ENCODE data around the gene E2F1.

Gene E2F1

DNA sequence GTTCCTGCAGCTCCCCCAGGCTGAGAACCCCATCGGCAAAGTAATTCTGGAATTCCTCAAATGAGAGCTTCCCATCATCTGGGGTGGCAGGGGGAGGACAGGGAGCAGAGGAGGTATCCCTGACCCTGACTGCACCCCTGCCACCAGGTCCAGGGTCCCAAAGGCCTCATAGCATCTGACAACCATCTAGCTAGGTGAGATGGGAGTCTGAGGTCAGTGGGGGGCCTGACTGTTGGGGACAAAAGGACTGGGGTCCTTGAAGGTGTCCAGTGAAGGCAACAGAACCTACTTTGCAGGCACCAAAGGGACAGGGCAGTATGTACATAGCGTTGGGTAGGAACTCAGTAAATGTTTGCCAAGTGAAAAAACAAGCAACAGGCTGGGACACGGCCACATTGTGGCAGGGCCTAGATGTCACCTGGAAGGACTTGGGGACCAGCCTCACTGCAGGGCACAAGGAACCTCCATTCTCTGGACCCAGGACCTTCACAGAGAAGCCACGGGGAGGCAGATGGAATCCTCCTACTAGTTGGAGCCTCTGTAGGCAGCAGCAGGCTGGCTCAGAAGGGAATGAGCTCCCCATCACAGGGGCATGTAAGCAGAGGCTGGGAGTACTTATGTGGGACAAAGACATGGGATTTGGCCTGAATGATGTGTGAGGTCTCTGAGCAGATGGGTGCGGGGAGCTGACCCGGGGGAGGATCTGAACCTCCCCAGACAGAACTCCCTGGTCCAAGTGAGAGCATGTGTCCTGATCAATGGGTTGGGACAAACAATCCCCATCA is 15.3 kb downstream of the E2F1 start:
- no peak for DNase-seq

DNA sequence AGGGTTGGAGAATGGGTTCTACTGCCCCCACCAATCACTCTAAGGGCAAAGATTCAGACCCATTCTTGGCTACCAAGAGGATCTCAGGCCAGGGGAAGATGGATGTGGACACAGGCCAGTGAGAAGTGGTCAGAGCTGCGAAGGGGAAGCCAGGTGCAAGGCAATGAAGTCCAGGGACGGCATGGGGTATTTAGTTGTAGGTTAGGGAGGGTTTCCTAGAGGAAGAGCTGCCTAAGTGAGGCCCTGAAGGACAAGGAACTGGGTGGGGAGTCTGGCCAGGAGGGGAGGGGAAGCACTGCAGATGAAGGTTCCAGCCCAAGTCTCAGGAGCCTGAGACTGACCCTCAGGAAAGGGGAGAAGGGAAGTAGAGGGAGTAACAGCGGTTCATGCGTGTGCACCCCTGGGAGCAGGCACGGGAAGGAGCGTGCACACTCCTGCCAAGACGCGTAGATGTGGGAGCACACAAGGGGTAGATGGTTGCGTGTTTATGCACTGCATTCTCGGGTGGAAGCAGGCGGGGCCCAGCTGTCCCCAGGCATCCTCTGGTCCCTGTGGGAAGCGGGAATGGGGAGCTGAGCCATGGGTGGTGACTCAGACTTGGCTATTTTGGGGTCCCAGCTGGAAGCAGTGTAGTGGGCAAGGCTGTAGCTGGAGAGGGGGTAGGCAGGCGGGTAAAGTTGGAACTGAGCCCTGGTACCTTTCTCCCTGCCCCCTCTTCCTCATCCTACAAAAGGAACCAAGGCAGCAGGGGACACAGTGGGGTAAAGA is 16.1 kb downstream of the E2F1 start:
- DNase-seq: no peak

DNA sequence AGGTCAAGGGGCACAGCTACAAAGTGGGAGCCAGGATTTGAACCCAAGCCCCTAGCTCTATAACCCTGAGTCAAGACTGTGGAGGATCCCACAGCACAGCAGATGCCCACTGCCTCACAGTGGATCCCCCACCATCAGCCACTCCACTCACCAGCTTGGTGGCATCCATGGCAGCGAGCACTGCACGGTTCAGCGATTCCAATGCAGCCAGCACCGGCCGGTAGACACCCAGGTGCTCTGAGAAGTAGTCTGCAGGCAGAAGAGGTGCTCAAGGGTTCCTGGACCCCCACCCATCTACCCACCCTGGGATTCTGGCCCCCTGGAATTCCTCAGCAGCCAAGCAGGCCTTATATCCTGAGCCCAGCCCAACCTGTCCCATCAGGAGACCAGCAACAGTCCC is 17.0 kb downstream of the E2F1 start:
- DNase-seq: no peak

DNA sequence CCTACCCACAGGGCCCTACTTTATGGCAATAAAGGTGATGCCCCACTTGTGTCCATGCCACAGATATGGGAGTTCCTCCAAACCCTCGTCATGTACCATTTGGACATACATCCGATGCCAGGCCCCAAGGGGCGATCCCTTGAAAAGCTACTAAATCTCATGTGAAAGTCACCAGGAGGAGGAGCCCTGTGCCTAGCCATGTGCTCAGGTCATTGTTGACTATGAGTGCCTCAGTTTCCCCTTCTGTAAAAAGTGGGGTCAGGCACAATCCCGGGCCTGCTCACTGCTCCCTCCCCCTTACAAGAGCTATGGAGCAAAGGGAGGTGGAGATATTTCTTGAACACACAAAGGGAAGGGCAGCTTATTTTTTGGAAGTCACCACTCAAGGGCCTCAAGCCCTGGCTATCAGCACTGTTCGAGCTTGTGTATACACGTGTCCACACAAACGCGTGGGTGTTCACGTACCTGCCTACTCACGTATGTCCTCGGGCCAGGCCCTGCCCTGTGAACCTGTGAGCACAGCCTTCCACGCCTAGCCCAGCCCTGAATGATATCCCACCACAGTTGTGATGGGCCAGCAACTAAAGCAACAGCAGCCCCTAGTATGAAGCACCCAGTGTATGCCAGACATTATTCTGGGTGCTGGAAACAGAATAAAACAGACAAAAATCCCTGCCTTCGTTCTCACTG is 17.6 kb downstream of the E2F1 start:
- no peak for DNase-seq

DNA sequence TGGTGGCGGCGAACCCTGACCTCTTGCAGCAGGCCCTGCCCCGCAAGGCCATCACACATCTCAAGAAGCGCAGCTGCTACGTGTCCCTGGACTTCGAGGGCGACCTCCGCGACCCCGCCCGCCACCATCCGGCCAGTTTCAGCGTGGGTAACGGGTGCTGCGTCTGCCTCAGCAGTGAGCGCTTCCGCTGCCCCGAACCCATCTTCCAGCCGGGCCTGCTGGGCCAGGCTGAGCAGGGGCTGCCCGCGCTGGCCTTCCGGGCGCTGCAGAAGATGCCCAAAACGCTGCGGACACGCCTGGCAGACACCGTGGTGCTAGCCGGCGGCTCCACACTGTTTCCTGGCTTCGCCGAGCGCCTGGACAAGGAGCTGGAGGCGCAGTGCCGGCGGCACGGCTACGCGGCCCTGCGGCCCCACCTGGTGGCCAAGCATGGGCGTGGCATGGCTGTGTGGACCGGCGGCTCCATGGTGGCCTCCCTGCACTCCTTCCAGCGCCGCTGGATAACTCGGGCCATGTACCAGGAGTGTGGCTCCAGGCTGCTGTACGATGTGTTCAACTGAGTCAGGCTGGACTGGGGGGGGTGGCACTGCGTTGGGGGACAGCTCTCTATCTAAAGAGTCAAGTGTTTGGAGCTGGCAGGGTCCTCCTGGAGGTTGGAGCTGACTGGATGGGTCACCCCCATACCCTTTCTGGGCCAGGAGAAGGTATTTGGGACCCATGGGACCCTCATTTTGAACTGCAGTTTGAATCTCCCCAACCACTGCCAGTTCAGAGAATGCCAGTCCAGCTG is 18.3 kb downstream of the E2F1 start:
- DNase-seq: no peak

DNA sequence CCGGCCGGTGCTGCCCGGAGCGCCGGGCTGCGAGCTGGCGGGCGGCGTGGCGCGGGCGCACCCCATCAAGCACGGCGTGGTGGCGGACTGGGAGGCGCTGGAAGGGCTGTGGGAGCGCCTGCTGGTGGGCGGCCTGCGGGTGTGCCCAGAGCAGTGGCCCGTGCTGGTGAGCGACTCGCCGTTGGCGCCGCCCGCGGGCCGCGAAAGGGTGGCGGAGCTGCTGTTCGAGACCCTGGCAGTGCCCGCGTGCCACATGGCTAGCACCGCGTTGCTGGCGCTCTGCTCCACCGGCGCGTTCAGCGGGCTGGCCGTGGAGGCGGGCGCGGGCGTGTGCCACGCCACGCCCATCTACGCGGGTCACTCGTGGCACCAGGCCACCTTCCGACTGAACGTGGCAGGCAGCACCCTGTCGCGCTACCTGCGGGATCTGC is 18.9 kb downstream of the E2F1 start:
- DNase-seq: no peak

DNA sequence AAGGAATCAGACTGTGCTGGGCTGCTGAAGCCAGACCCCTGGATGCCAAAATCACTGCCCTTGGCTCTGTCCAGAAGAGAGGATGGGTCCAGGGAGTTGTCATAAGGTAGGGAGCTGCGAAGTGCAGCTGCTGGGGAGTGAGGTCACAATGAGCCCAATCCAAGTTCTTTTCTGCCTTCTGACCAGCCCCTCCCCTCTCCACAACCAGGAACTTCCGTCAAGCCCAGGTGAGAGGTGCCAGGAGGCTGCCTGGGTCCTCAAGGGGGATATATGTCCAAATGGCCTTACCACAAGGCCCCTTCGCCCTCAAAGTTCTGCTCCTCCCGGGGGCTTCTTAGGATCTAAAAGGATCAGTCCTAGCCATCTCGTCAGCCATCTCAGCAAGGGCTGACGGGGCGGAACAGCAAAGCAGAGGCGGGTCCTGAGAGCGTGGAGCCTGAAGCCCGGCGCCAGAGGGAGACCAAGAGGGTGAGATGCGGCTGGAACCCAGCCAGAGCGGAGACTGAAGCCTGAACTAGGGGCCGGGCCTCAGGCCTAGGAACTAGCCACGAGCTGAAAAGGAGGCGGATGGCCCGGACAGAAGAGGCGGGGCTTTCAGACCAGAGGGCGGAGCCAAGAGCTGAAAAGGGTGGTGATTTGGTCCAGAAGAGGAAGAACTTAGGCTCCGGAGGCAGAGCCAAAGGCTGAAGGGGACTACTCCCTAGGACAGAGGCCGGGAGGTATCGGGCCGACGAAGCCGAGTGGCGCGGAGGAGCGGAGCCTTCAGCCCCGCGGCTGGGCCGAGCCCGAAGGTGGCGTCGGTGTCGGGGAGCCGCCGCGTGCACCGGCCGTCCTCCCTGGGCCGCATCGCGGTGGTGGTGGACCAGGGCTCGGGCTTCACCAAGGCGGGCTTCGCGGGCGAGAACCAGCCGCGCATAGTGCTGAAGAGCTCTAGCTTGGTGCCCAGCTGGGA is 19.6 kb downstream of the E2F1 start, which contains the start of gene ACTL10:
Gene ACTL10 (plus strand): TSS at position 651 of the 952 bp plus-strand sequence. CDS start 555 bp downstream, outside the sequence.
- DNase-seq: peak; percentile 91

DNA sequence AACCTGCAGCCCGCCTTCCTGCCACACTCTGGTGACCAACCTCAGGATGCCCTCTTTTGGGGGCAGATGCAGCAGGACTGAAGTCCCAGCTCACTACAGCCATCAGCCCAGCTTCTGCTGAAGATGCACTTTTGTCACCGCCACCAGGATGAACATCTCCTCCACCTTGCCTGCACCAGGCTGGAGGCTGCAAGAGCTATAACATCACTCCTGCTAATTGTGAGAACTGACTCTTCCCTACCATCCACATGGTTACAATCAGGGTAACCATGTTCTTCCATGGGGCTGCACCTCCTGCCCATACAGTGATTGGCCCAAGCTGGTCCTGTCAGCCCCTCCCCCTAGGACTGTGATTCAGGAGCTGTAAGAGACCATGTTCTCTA is 21.4 kb downstream of the E2F1 start:
- no peak for DNase-seq

DNA sequence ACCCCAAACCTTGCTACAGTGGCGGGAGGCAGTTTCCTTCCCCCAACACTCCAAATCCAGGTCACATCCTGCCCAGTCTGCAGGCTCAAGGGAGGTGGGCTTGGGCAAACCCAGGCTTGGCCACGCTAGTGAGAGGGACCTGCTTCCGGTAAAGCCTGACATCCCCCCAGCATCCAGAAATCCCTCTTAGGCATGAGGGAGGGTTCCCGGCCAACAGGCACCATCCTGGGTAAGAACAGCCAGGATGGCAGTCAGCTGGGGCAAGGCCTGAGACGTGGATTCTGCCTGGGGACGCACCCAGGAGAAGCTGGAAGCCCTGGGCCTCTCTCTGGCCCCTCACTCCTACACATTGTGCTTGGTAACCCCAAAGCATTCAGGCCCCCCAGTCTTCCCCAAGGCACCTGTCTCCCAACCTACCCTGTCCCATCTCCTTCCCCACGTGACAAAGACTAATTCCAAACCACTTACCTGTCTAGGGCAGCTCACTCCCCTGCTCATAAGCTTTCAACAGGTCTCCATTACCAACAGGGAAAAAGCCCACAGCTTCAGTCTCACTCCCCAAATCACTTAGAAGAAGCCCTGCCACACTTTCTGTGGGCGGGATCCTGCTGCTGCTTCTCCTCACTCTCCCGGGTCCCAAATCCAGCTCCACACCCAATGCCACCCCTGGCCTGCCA is 22.0 kb downstream of the E2F1 start:
- no peak for DNase-seq

DNA sequence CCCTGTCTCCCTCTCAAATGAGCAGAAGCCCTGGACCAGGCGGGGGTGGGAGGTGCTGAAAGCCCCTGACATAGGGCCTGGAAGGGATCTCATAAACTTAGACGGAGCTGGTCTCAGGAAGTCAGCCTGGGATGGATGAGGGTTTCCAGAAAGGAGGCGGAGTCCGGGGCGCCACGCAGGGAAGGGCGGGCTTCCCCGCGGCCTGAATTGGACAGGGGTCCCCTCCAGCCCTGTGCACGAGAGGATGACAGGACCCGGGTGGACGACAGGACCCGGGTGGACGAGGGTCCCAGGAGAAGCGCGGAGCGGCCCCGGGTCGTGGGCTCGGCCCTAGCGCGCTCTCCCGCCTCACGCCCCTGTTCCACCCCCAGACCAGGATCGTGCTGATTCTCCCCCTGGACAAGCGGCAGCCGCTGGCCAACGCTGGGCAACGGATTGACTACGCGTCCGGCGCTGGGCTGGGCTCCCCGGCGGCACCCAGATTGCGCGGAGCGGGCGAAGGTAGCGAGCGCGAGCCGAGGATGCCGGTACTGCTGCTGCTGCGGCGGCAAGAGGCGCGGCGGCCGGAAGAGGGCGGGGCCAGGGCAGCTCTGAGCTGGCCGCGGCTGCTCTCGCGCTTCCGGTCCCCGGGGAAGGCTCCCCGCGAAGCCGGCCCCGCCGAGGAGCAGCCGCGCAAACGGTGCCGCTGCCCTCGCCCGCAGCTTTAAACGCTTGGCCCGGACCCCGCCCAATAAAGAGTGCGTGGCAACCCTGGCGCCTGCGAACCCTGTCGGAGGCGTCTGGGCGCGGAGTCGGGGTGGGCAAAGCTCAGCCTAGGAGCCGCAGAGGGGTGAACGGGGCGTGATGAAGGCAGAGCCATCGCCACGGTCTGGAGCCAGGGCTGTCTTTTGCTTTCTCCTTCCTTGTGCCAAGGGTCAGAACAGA is 22.8 kb downstream of the E2F1 start:
- DNase-seq: peak; percentile 23

DNA sequence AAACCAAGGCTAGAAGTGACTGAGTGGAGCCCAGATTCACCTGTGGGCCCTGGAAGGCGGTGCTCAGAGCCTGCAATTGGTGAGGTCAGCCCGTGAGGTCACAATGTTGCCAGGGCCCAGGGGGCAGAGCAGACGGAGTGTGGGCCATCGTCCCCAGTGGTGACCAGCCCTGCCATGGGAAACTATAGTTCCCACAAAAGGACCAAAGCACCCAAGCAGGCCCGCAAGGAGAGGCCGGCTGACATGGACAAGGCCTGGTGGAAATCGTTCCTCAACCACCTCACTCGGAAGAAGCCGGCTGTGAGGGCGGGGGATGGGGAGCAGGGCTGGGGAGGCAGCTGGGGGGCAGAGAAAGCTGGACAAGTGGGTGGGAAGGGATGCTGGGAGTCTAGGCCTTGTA is 24.0 kb downstream of the E2F1 start, which contains the start of gene C20orf144:
Gene C20orf144 (plus strand): TSS at position 156 of the 400 bp plus-strand sequence. CDS start 19 bp downstream, at position 175.
- no peak for DNase-seq

DNA sequence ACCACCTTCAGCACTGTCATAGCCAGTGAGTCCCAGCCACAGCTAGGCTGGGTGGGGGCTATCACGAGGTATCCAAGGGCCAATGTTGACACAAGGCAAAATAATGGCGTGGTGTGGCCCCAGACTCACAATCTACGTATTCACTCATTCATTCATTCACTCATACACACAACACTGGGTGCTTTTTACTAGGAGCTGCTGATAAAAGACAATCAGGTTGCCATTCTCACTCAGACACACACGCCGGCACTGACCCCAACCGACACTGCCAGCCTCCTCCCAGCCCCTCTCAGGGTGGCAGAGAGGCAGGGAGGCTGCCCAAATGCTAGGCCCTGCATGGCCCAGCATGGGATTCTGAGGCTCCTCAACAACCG is 25.5 kb downstream of the E2F1 start:
- no peak for DNase-seq

DNA sequence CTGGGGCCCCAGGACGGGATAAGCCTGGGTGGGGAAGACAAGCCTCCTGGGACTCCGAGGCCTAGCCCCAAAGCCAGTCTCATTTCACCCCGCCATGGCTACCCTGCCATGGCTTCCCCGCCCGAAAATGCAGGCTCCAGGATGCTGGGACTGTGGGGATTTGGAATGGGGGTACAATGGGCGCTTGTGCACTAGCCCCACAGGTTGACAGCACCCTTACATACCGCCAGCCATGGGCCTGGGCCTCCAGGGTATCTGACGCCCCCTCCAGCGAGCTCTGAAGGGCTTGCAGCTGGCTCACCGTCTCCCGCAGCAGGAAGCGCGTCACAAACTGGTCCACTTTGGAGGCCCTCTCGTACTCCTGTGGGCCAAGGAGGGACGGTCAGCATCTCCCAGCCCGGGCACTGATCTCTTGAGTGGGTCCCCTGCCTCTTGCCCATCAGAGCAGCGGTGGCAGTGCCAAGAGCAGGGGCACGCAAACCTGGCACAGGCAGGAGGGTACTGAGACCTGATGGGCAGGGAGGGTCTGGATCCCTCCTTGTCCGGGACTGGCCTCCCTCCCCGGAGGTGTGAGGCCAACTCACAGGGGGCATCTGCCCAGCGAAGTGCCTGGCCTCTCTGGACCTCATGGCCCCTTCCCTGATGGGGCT is 26.0 kb downstream of the E2F1 start:
- no peak for DNase-seq

DNA sequence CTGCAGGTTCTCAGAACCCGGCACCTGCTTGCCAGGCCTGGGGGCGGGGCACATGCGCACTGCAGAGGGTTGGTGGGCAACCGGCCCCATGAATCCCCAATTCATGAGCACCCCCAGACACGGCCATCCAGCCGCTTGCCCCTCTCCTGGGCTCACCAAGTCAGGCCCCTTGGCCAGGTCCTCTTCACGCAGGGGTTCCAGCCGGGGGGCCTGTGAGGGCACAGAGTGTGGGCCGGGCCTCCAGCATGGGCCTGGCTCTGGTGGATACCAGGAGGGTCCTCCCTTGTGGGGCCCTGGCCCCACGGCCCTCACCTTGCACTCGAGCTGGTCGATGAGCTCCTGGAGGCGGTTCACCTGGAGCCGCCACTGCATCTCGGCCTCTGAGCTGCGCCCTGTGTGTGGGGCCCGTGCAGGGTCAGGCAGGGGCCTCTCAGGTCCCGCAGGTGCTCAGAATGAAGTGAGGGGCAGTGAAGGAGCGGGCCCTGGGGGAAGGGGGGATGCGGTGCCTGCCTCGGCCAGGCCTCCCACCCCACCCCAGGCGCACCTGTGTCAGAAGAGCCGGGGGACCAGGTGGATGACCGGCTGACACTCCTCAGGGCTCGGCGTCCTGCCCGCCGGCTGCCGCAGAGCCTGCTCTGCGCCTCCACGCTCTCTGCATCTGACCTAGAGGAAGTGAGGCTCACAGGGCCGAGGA is 26.7 kb downstream of the E2F1 start:
- DNase-seq: no peak

DNA sequence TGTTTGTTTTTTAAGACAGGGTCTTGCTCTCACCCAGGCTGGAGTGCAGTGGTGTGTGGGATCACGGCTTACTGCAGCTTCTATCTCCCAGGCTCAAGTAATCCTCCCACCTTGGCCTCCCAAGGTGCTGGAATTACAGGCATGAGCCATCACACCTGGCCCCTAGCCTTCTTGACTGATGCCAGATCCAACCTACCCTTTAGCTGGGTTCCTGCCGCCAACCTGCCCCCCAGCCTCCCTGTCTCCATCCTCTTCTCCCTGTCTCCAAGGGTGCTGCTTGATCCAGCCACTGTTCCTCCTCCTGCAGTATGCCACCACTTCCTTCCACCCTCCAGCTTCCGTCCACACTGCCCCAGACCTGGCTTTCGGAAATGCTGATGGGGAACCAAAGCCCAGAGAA is 27.3 kb downstream of the E2F1 start:
- no peak for DNase-seq

DNA sequence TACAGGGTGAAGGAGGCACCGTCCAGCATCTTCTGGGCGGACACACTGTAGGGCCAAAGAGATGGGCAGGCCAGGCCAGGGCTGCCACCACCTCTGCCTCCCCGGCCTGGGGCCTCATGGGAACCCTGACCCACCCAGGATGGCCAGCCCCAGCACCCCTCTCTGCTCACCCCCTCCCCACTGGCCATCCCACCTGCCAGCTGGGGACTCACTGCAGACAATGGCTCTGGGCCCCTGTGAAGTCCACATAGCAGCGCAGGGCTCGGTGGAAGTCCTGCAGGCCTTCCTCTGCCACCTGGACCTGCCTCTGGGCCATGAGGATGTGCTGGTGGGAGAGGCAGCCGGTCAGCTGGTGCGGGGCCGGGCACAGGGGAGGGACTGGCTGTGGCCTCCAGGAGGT is 27.7 kb downstream of the E2F1 start:
- no peak for DNase-seq

DNA sequence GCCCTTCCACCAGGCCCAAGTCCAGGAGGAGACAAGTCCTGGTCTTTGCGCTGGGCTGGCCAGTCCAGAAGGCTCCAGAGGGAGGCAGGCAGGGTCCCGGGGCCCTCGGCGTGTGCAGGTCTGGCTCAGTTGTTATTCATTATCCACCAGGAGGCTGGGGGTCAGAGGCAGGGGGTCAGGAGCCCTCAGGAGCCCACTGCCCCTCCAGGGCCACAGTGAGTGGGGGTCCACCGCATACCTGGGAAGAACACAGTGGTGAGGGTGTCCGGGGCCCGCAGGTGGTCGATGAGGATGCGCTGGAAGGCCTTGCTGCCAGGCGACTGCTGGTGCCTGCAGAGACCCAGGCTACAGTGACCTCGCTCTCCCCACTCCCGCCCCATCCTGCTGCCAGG is 28.5 kb downstream of the E2F1 start:
- no peak for DNase-seq
